Panc1 (cell line): ENCODE results near the gene WIPF1. TPM values are rescaled to one million over a fixed set of nuclear protein-coding genes. Genes with fewer than 3 reads are reported as not detected.

ENCODE experiments used
- ATAC-seq: fragments of 200-7000 bp; cut with Tn5 transposase; 2 replicates; pipeline ENCODE4 v1.9.1; 2020; ENCODE audit warnings: mild to moderate bottlenecking, moderate library complexity
- BruUV-seq: library from RNA; stranded (reverse); fragments of 400-500 nt; replicated peaks from 2 replicates; lab custom pipeline; 2021; lab: Mats Ljungman, UMichigan
- CTCF ChIA-PET: fragments of 300-600 bp; sonication (Branson Sonifier 250); formaldehyde crosslinking; loops from one replicate; lab custom pipeline; 2022; ENCODE audit warnings: antibody characterized with exemption; lab: Charles Lee
- POLR2A ChIA-PET: fragments of 300-600 bp; sonication (Branson Sonifier 250); formaldehyde crosslinking; loops from one replicate; lab custom pipeline; 2022; ENCODE audit warnings: antibody characterized with exemption; lab: Charles Lee
- DNase-seq: peaks from one replicate; pipeline ENCODE4 v3.0.0-alpha.2; 2010; ENCODE audit warnings: low read depth, low spot score
- H3K27ac ChIP-seq: 2 replicates; pipeline ENCODE4 v1.5.1; 2011; ENCODE audit warnings: mild to moderate bottlenecking, low read length, inconsistent platforms
- H3K27me3 ChIP-seq: fragments of 200-500 bp; sonication (Bioruptor generic); 2 replicates; pipeline ENCODE4 v1.6.0; 2014; ENCODE audit warnings: low read length, inconsistent platforms; ENCODE audit not compliant: control insufficient read depth, insufficient read depth
- H3K36me3 ChIP-seq: fragments of 200-500 bp; sonication (Bioruptor generic); 2 replicates; pipeline ENCODE4 v1.5.1; 2014; ENCODE audit warnings: inconsistent platforms, mild to moderate bottlenecking, low read length, moderate library complexity; ENCODE audit not compliant: control insufficient read depth, insufficient read depth
- H3K4me1 ChIP-seq: 2 replicates; pipeline ENCODE4 v1.5.1; 2011; ENCODE audit warnings: inconsistent platforms, mild to moderate bottlenecking, low read length, moderate library complexity; ENCODE audit not compliant: control insufficient read depth, insufficient read depth
- H3K4me3 ChIP-seq, 2 experiments: 2 replicates each; pipeline ENCODE4 v1.5.1; 2011 to 2012; ENCODE audit warnings: low read depth in 2 of 2, low read length in 2 of 2, mild to moderate bottlenecking in 2 of 2, inconsistent platforms in 1 of 2, moderate library complexity in 1 of 2
- H3K9me3 ChIP-seq: fragments of 200-500 bp; sonication (Bioruptor generic); 2 replicates; pipeline ENCODE4 v1.5.1; 2014; ENCODE audit warnings: low read depth, mild to moderate bottlenecking, inconsistent platforms, low read length, moderate library complexity; ENCODE audit not compliant: control insufficient read depth, insufficient read depth
- POLR2AphosphoS5 ChIP-seq: IDR thresholded peaks from 2 replicates; pipeline ENCODE4 v1.6.1; 2012; ENCODE audit warnings: mild to moderate bottlenecking, low read depth, low read length, moderate library complexity
- SIN3A ChIP-seq: IDR thresholded peaks from 2 replicates; pipeline ENCODE4 v1.6.1; 2012; ENCODE audit warnings: low read depth, mild to moderate bottlenecking, low read length, moderate library complexity, borderline replicate concordance; ENCODE audit not compliant: insufficient read depth
- TCF7L2 ChIP-seq: IDR thresholded peaks from 2 replicates; pipeline ENCODE4 v1.6.1; 2011; ENCODE audit warnings: mild to moderate bottlenecking, low read depth, low read length, inconsistent platforms
- in situ Hi-C: cut with HindIII; loops from 2 replicates; pipeline ENCODE4 v1.10.0; 2016; ENCODE audit warnings: low sequenced_read_pairs, low pct_unique_long_range_greater_than_20kb
- intact Hi-C: fragments of 100-400 bp; cut with micrococcal nuclease; formaldehyde crosslinking; loops from one replicate; pipeline ENCODE4 v1.10.0; 2022; ENCODE audit not compliant: unreplicated experiment
- total RNA-seq: library from RNA; stranded (reverse); gene quantifications from one replicate; pipeline ENCODE4 v1.2.1, GENCODE V29; 2021; ENCODE audit not compliant: unreplicated experiment
- TF ChIP-seq, protein P1 (sequence below): fragments of 450-650 bp; IDR thresholded peaks from 2 replicates; pipeline ENCODE4 v1.5.1; 2017; ENCODE audit warnings: mild to moderate bottlenecking
- TF ChIP-seq, protein P2 (sequence below), 2 experiments: IDR thresholded peaks; 2 replicates each; pipeline ENCODE4 v1.6.1; 2011 to 2012; ENCODE audit warnings: low read depth in 2 of 2, control low read depth in 1 of 2, low read length in 1 of 2, mild to moderate bottlenecking in 1 of 2, moderate library complexity in 1 of 2; ENCODE audit not compliant: insufficient read depth in 1 of 2

The WIPF1 gene
- total RNA-seq, 1 experiment from 2014 or later = 8.3 TPM

DNA sequence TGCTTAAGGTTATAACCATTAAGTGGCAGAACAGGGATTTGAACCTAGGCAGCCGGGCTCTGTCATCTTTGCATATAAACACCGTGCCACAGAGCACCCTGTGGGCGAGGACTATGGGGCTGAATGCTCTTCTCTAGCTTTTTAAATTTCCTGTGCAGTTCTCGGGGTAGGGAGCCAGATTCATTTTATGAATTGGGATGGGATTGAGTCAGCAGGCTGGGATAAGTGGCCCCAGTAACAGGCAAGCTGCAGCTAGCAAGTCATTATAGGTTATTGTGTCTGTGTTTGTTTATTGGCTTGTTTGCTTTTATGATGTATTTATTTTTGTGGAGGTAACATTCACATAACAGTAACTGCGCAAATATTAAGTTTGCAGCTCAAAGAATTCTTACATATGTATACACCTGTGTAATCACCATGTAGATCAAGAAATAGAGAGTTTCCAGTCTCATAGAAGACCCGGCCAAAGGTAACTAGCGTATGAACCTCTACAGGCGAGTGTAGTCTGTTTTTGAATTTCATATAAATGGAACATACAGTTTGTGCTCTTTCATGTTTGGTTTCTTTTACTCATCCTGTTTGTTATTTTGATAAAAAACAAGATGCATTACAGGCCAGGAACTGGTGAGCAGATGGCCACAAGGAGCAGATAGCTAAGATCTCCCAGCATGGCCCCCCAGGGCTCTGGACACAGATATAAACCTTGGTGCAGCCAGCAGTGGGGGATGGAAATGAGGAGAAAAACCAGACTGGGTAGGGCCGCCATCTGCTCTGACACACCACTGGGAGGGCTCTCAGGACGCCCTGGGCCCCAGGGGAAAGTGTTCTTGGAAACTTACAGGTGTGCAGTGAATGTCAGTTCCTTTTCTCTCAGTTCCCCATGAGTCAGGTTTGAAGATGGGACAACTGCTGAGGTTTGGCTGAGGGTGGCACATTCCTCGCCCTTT is 61.6 kb downstream of the WIPF1 start:
- H3K27ac ChIP-seq = no peak overlapping the region
- no peaks in the 10 kb centered on the region; the same call in 1 of the 2 replicates for H3K27me3 ChIP-seq
- POLR2A ChIA-PET = no interaction called here
- intact Hi-C loops (no loop called here), in situ Hi-C loops (no loop called here)
- BruUV-seq = no TSS peak
- no peaks in the 10 kb centered on the region for H3K9me3 ChIP-seq
- DNase-seq (no peak), ATAC-seq (peak; percentile 51; the same call in 1 of the 2 replicates)
- CTCF ChIA-PET = no interaction called here
- H3K36me3 ChIP-seq = no peaks in the 10 kb centered on the region
- H3K4me1 ChIP-seq = no peaks in the 10 kb centered on the region
- no peak overlapping the region for H3K4me3 ChIP-seq
- TF ChIP-seq POLR2AphosphoS5 (no peak), TCF7L2 (no peak), SIN3A (no peak)
- TF ChIP-seq, protein P1, sequence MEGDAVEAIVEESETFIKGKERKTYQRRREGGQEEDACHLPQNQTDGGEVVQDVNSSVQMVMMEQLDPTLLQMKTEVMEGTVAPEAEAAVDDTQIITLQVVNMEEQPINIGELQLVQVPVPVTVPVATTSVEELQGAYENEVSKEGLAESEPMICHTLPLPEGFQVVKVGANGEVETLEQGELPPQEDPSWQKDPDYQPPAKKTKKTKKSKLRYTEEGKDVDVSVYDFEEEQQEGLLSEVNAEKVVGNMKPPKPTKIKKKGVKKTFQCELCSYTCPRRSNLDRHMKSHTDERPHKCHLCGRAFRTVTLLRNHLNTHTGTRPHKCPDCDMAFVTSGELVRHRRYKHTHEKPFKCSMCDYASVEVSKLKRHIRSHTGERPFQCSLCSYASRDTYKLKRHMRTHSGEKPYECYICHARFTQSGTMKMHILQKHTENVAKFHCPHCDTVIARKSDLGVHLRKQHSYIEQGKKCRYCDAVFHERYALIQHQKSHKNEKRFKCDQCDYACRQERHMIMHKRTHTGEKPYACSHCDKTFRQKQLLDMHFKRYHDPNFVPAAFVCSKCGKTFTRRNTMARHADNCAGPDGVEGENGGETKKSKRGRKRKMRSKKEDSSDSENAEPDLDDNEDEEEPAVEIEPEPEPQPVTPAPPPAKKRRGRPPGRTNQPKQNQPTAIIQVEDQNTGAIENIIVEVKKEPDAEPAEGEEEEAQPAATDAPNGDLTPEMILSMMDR = no peak
- TF ChIP-seq, protein P2, sequence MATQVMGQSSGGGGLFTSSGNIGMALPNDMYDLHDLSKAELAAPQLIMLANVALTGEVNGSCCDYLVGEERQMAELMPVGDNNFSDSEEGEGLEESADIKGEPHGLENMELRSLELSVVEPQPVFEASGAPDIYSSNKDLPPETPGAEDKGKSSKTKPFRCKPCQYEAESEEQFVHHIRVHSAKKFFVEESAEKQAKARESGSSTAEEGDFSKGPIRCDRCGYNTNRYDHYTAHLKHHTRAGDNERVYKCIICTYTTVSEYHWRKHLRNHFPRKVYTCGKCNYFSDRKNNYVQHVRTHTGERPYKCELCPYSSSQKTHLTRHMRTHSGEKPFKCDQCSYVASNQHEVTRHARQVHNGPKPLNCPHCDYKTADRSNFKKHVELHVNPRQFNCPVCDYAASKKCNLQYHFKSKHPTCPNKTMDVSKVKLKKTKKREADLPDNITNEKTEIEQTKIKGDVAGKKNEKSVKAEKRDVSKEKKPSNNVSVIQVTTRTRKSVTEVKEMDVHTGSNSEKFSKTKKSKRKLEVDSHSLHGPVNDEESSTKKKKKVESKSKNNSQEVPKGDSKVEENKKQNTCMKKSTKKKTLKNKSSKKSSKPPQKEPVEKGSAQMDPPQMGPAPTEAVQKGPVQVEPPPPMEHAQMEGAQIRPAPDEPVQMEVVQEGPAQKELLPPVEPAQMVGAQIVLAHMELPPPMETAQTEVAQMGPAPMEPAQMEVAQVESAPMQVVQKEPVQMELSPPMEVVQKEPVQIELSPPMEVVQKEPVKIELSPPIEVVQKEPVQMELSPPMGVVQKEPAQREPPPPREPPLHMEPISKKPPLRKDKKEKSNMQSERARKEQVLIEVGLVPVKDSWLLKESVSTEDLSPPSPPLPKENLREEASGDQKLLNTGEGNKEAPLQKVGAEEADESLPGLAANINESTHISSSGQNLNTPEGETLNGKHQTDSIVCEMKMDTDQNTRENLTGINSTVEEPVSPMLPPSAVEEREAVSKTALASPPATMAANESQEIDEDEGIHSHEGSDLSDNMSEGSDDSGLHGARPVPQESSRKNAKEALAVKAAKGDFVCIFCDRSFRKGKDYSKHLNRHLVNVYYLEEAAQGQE (IDR thresholded peaks at IDR 0.05; ENCODE audit: insufficient read depth in 1 of 2, low read depth in 2 of 2, low read length in 1 of 2) = no peak

DNA sequence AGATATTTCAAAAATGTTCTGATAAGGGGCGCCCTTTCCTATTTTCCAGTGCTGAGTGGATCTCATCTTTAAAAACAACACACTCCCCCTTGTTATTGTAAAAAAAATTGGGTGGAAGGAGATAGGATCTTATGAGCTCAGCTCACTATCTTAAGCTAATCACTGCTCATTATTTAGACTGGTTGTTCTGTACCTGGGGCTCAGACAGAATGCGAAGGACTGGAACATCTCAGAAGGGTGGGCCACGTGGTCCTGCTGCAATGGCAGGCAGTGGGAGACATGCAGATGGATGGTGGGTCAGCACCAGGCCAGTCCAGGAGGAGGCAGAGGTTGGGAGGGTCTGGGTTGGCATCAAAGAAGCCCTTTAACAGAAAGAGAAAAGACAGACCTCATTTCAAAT is 62.5 kb downstream of the WIPF1 start:
- no peak for DNase-seq
- no peak for TF ChIP-seq POLR2AphosphoS5
- TF ChIP-seq, protein P1 = no peak
- Histone ChIP-seq H3K27me3 (no peaks in the 10 kb centered on the region; the same call in 1 of the 2 replicates), H3K4me3 (no peak overlapping the region), H3K4me1 (no peaks in the 10 kb centered on the region), H3K36me3 (no peaks in the 10 kb centered on the region), H3K27ac (no peak overlapping the region), H3K9me3 (no peaks in the 10 kb centered on the region)
- in situ Hi-C loops (no loop called here), intact Hi-C loops (no loop called here)
- CTCF ChIA-PET = no interaction called here
- no TSS peak for BruUV-seq
- POLR2A ChIA-PET = no interaction called here
- ATAC-seq = no peak
